Medulla oblongata (tissue), 1 donor: Measurements from ENCODE around the gene B4GALNT1.
A peak's percentile ranks its signal among the peaks of the same experiment; 100 is the strongest.
"Not testable (repeated sequence)": the region's sequence is repeated elsewhere in the genome, so short reads cannot be mapped to it uniquely, and the experiment has no call there.

Source experiments
- DNase-seq: peaks from one replicate; pipeline ENCODE4 v3.0.0-alpha.2; 2015; ENCODE audit errors: extremely low spot score

The B4GALNT1 gene

GRCh38 chr12:57632958-57633840, at the start of gene B4GALNT1:
Gene B4GALNT1, minus strand, starts transcription at chr12:57633201. Its CDS starts 1,069 bp downstream, at chr12:57632132.
- peak; percentile 52 for DNase-seq

DNA sequence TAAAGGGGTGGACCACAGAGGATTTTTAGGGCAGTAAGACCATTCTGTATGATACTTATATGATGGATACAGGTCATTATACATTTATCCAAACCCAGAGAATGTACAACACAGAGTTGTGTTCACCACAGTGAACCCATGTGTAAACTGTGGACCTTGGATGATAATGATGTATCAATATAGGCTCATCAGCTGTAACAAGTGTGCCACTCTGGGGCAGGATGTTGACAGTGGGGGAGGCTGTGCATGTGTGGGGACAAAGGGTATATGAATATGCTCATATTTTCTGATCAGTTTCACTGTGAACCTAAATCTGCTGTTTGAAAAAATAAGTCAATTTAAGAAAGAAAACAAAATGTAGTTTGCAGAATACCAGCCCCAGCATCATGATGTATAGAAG, 46.7 kb upstream of the B4GALNT1 start:
- DNase-seq: no peak

DNA sequence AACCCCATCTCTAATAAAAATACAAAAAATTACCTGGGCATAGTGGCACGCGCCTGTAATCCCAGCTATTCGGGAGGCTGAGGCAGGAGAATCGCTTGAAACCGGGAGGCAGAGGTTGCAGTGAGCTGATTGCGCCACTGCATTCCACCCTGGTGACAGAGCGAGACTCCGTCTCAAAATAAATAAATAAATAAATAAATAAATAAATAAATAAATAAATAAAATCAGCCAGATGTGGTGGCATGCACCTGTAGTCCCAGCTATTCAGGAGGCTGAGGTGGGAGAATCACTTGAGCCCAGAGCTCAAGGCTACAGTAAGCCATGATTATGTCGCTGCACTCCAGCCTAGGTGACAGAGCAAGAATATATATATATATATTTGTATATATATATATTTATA, 44.9 kb upstream of the B4GALNT1 start:
- DNase-seq: not testable (repeated sequence)

DNA sequence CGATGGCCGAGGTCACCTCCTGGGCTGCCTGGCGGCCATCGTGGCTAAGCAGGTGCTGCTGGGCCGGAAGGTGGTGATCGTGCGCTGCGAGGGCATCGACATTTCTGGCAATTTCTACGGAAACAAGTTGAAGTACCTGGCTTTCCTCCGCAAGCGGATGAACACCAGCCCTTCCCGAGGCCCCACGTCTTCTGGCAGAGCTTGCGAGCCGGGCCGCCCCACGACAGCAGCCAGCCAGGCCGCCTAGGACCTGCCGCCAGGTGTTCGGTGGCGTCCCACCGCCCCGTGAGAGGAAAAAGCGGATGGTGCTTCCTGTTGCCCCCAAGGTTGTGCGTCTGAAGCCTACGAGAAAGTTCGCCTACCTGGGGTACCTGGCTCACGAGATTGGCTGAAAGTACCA, 41.7 kb upstream of the B4GALNT1 start:
- no peak for DNase-seq

- no peak for DNase-seq
These were observed 39.8 kb upstream of the B4GALNT1 start for GRCh38 chr12:57672801-57673200.

DNA sequence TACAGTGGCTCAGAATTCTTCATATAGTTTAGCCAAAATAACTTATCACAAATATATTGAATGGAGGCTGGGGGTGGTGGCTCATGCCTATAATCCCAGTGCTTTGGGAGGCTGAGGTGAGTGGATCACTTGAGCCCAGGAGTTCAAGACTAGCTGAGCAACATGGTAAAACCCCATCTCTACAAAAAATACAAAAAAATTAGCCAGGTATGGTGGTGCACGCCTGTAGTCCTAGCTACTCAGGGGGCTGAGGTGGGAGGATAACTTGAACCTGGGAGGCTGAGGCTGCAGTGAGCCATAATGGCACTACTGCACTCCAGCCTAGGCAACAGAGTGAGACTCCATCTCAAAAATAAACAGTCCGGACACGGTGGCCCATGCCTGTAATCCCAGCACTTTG, 38.8 kb upstream of the B4GALNT1 start:
- not testable (repeated sequence) for DNase-seq

DNA sequence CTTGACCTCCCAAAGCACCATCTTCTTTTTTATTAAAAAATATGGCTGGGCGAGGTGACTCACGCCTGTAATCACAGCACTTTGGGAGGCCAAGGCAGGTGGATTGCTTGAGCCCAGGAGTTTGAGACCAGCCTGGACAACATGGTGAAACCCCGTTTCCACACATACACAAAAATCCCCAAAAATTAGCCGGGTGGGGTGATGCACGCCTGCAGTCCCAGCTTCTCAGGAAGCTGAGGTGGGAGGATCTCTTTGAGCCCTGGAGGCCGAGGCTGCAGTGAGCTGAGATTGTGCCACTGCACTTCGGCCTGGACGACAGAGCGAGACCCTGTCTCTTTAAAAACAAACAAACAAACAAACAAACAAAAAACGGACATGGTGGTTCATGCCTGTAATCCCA, 36.7 kb upstream of the B4GALNT1 start:
- not testable (repeated sequence) for DNase-seq

DNA sequence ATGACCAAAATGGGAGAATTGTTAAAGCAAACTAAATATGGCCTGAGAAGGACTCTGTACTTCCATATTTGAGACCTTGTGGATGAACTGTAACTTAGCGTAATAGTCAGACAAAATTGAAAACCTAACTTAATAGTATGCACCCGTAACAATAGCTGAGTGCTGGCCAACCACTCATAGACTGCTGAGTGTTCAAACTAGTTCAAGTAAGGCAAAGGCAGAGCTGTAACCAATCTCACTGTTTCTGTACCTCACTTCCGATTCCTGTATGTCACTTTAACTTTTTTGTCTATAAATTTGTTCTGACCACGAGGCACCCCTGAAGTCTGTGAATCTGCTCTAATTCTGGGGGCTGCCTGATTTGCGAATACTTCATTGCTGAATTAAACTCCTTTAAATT, 33.9 kb upstream of the B4GALNT1 start:
- DNase-seq: no peak

- DNase-seq: not testable (repeated sequence)
These were observed 32.2 kb upstream of the B4GALNT1 start for GRCh38 chr12:57665066-57665820.

DNA sequence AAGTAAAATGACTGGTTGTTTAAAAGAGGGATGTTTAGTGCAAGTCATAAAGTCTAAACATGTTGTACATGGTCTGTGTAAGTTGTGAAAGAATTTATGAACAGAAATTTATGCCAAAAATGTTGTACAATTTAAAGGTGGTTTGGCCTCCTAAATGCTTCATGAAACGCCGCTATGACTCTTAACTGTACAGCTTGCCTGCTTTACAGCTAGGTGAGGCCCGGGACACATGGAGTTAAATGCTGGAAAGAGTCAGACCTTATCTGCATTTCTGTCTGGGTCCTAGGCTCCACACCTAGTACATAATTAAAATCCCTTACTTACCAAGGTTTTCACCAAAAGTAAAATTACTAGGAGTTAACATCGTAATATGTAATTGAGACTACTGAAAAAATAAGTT, 28.4 kb upstream of the B4GALNT1 start:
- DNase-seq: no peak

DNA sequence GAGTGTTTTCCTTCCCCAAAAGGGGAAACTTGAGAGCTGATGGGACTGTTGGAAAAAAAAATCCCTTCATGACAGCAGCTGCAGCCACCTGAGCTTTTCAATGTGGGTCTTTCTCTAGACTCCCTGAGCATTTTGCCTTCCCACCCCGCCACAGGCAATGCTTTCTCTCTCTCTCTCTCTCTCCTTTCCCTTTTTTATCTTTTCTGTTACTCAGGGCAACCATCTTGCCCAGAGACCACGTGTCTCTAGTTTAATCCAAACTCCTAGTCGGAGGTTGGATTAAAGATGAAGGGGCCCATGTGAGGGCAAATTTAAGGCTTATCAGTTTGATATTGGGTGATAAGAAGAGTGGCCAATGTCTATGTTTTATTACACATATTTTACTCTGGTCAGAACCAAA, 25.9 kb upstream of the B4GALNT1 start:
- DNase-seq: no peak

DNA sequence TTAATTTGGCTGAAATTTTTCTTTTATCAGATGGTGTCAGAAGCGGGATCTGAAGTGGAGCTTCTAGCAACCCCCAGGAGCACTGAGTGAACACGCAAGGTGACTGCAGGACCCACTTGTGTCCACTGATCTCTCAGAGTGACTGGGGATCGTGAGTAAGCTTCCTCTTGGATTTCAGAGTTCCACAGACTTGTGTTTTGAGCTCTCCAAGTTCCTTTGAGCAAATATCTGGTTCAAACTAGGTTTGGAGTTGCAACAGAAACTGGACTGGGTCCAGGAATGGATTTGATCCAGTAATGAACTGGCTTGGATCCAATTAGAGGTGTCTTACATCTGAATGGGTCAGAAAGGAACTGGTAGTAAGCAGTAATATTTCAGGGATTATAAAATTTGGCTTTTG, 24.7 kb upstream of the B4GALNT1 start:
- DNase-seq: peak; percentile 15

GRCh38 chr12:57656408-57656807, 23.4 kb upstream of the B4GALNT1 start:
- not testable (repeated sequence) for DNase-seq

DNA sequence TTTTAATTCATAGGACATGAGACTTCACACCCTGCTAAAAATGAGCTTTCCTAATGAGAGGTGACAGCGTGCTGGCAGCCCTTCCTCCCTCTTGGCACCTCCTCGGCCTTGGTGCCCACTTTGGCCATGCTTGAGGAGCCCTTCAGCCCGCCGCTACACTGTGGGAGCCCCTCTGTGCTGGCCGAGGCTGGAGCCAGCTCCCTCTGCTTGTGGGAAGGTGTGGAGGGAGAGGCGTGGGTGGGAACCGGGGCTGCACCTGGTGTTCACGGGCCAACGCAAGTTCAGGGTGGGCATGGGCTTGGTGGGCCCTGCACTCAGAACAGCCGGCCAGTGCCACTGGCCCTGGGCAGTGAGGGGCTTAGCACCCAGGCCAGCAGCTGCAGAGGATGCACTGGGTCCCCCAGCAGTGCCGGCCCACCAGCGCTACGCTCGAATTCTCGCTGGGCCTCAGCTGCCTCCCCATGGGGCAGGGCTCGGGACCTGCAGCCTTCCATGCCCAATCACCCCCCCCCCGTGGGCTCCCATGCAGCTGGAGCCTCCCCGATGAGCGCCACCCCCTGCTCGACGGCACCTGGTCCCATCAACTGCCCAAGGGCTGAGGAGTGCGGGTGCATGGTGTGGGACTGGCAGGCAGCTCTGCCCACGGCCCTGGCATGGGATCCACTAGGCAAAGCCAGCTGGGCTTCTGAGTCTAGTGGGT, 22.7 kb upstream of the B4GALNT1 start:
- no peak for DNase-seq

DNA sequence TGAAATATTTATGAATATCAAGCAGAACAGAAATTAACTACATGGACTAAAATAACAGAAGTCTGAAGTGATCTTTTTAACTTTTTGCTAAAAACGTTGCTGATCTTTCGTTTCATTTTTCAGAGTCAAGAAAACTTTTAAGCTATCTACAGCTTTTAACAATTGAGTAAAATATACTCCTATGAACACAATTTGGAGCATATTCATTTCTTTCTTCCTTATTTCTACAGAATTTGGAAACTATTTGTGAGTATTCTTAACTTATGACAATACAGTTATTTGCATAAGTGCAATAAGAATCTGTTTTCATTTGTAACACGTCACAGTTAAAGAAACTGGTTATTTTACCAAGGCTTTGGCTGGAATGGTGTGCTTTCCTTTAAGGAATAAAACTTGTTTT, 21.0 kb upstream of the B4GALNT1 start:
- DNase-seq: no peak

GRCh38 chr12:57646659-57647049, 13.7 kb upstream of the B4GALNT1 start:
- DNase-seq: not testable (repeated sequence)

GRCh38 chr12:57645990-57646658, 13.1 kb upstream of the B4GALNT1 start:
- not testable (repeated sequence) for DNase-seq

GRCh38 chr12:57641699-57642442, 8.9 kb upstream of the B4GALNT1 start:
- DNase-seq: no peak

DNA sequence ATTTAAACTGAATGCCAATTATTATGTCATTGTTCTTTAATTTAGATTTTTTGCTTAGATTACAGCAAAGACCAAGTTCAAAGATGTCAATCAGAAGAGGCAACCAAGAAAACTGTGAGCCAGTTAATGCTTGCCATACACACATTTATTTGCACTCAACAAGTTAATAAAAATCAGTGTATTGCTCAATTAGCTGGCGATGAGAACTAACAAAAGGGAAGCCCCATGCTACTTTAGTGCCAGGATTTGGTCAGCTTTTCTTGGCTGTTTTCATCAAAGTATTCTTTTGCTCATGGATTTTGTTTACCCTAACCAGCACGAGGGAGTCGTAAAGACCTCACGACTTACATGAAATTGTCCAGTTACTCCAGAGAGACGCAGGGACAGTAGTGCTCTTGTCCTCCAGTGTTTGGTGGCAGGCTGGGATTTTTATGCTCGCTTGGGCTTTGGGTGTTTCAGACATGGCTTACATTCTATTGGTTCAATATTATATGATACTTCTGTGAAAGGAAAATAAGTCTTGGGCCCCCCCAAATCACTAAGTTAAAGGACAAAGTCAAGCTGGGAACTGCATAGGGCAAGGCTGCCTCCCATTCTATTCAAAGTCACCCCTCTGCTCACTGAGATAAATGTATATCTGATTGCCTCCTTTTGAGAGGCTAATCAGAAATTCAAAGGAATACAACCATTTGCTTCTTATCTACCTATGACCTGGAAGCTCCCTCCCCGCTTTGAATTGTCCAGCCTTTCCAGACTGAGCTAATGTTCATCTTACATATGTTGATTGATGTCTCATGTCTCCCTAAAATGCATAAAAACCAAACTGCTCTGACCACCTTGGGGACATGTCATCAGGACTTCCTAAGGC, 7.4 kb upstream of the B4GALNT1 start:
- no peak for DNase-seq

DNA sequence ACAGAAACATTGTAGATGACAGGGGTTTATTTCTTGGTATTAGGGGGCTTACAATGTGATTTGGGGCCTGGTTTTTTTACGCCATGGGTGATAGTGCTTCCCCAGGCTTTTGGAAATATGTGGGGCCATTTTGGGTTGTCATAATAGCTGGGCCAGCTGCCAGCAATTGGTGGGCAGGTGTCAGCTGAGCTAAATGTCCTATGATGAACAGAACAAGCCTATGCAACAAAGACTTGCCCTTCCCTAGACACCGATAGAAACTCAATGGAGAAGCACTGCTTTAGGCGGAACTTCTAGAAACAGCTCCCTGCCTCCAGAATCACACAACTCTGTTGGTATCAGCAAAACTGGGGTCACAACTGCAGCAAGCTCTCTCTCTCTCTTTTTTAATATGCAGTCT, 5.1 kb upstream of the B4GALNT1 start:
- no peak for DNase-seq
